ENCODE data around the gene PEAK3. TPM values are rescaled to one million over a fixed set of nuclear protein-coding genes. Genes with fewer than 3 reads are reported as not detected.
A peak's percentile ranks its signal among the peaks of the same experiment; 100 is the strongest.

The PEAK3 gene
- total and polyA plus RNA-seq, 9 of the 15 experiments (the other 6 are each of a cell fraction or from before 2014, with no cell fraction given): 0.07 to 0.40 TPM; not detected in 7

GRCh38 chr19:2236314-2237050, 45.5 kb downstream of the PEAK3 start, which contains the start of the genes PLEKHJ1 and SF3A2 (continued):
- 0 out of 2 replicates have a peak, but pooled peaks have one; percentile 25 for TF ChIP-seq NKRF (IDR thresholded peaks at IDR 0.05; ENCODE audit: borderline replicate concordance)
- no peak for TF ChIP-seq NELFE (IDR thresholded peaks at IDR 0.05; ENCODE audit: insufficient read depth, insufficient read length)
- no peak for TF ChIP-seq ZBED1 (IDR thresholded peaks at IDR 0.05)
- TF ChIP-seq ZNF551 (CRISPR knock-in tag; IDR thresholded peaks at IDR 0.05): no peak
- 0 out of 2 replicates have a peak, but pooled peaks have one; percentile 17 for TF ChIP-seq CBX1 (IDR thresholded peaks at IDR 0.05; ENCODE audit: low read depth)
- TF ChIP-seq KLF6 (CRISPR knock-in tag; IDR thresholded peaks at IDR 0.05; ENCODE audit: borderline replicate concordance): peak; percentile 86; the same call in 1 of the 2 replicates
- no peak for TF ChIP-seq ILK (tag; IDR thresholded peaks at IDR 0.05; ENCODE audit: borderline replicate concordance, low read depth)
- TF ChIP-seq ATF3 (IDR thresholded peaks at IDR 0.05): peak; percentile 87
- TF ChIP-seq ATF3 (CRISPR knock-in tag; conservative IDR thresholded peaks at IDR 0.05): peak; percentile 90
- peak in 1 of 2 experiments; percentile 11; a peak in 1 of 4 replicates for TF ChIP-seq TBL1XR1 (IDR thresholded peaks at IDR 0.05; ENCODE audit: low read length in 2 of 2)
- TF ChIP-seq SUPT5H (IDR thresholded peaks at IDR 0.05): peak; percentile 86
- TF ChIP-seq ZNF583 (CRISPR knock-in tag; IDR thresholded peaks at IDR 0.05): peak; percentile 76
- peak in 1 of 2 experiments; percentile 91; a peak in 2 of 3 replicates for TF ChIP-seq CBX3 (IDR thresholded peaks at IDR 0.05; ENCODE audit: borderline replicate concordance in 1 of 2, low read length in 2 of 2)
- TF ChIP-seq HNRNPL (IDR thresholded peaks at IDR 0.05; ENCODE audit: low read depth, low read length): peak; percentile 73; the same call in 1 of the 2 replicates
- peak in 1 of 2 experiments; percentile 70; a peak in 2 of 4 replicates for TF ChIP-seq TRIM24 (IDR thresholded peaks at IDR 0.05)
- TF ChIP-seq HNRNPH1 (optimal IDR thresholded peaks at IDR 0.05; ENCODE audit: low read depth, low read length): no peak
- peak; percentile 97 for TF ChIP-seq SMAD1 (IDR thresholded peaks at IDR 0.05; ENCODE audit: low read depth, low read length, partially characterized antibody)
- TF ChIP-seq SAP30 (IDR thresholded peaks at IDR 0.05; ENCODE audit: borderline replicate concordance, insufficient read depth, low read depth, low read length, poor library complexity, severe bottlenecking): peak; percentile 62
- TF ChIP-seq ZNF398 (CRISPR knock-in tag; IDR thresholded peaks at IDR 0.05): no peak
- TF ChIP-seq ARID1B (IDR thresholded peaks at IDR 0.05): 0 out of 2 replicates have a peak, but pooled peaks have one; percentile 49
- peak; percentile 88 to 90 for TF ChIP-seq MNT (conservative IDR thresholded peaks at IDR 0.05)
- TF ChIP-seq ZNF282 (CRISPR knock-in tag; IDR thresholded peaks at IDR 0.05): 0 out of 2 replicates have a peak, but pooled peaks have one; percentile 50
